K562 (cell line): ENCODE results near the gene TXNRD2. TPM values are rescaled to one million over a fixed set of nuclear protein-coding genes. Genes with fewer than 3 reads are reported as not detected.

Experiments
- KAT2B ChIP-seq: IDR thresholded peaks from one replicate; pipeline ENCODE4 v1.6.1; 2012; ENCODE audit warnings: low read depth, mild to moderate bottlenecking, control low read depth, inconsistent platforms, low read length, moderate library complexity
- KDM4B ChIP-seq, 2 experiments: fragments of 450-650 bp in 1 of 2; sonication (generic) in 1 of 2; IDR thresholded peaks; 2 replicates each; pipeline ENCODE4 v1.6.1; 2016 to 2017; ENCODE audit warnings: borderline replicate concordance in 2 of 2, antibody characterized with exemption in 1 of 2, low read depth in 1 of 2, mild to moderate bottlenecking in 1 of 2
- RAD51 ChIP-seq: fragments of 450-650 bp; IDR thresholded peaks from 2 replicates; pipeline ENCODE4 v1.7.1; 2016; ENCODE audit warnings: low read depth, mild to moderate bottlenecking, borderline replicate concordance
- SP1 ChIP-seq: sonication (generic); formaldehyde crosslinking; IDR thresholded peaks from 2 replicates; pipeline ENCODE4 v1.8.1; 2022; ENCODE audit warnings: mild to moderate bottlenecking, missing genetic modification reagents
- ZNF165 ChIP-seq: fragments of 250-450 bp; sonication (Bioruptor Pico); IDR thresholded peaks from 2 replicates; pipeline ENCODE4 v1.4.0; 2020; ENCODE audit warnings: borderline replicate concordance
- ZNF24 ChIP-seq: fragments of 450-650 bp; IDR thresholded peaks from 2 replicates; pipeline ENCODE4 v1.6.1; 2016
- ZSCAN29 ChIP-seq: fragments of 450-650 bp; IDR thresholded peaks from 2 replicates; pipeline ENCODE4 v1.6.1; 2017
- polyA plus RNA-seq, 8 experiments: library from polyadenylated mRNA; depleted of rRNA in 4 of 8; stranded (reverse) in 5 of 8; unstranded in 3 of 8; fragments of >200 nt; fragmentation: Nextera tagmentation in 2 of 8; fragmentation: Illumina TruSeq in 1 of 8; extraction: Ambion mirVana in 2 of 8; extraction: Trizol in 1 of 8; gene quantifications; 2 replicates each; pipeline versions ENCODE4 v1.2.1 to v1.2.3, GENCODE V29; 2011 to 2014; ENCODE audit warnings: inconsistent platforms in 1 of 8, missing spikeins in 1 of 8
- total RNA-seq, 7 experiments: library from RNA; depleted of rRNA in 6 of 7; stranded (reverse); fragments of >200 nt in 6 of 7; fragmentation: Illumina TruSeq in 2 of 7; extraction: Trizol in 2 of 7; gene quantifications; 2 replicates each; pipeline versions ENCODE4 v1.2.1 to v1.2.3, GENCODE V29; 2011 to 2021; ENCODE audit warnings: low replicate concordance in 1 of 7
- TF ChIP-seq, protein P1 (sequence below), 2 experiments: IDR thresholded peaks in 1 of 2; conservative IDR thresholded peaks in 1 of 2; 2 replicates each; pipeline ENCODE4 v1.6.1; 2016; ENCODE audit warnings: low read depth in 2 of 2, mild to moderate bottlenecking in 1 of 2, missing compliant biosample characterization in 1 of 2, missing genetic modification characterization in 1 of 2, moderate library complexity in 1 of 2
- TF ChIP-seq, protein P2 (sequence below): fragments of 200-600 bp; sonication (generic); IDR thresholded peaks from one replicate; pipeline ENCODE4 v1.6.1; 2012; ENCODE audit warnings: mild to moderate bottlenecking, low read depth, low read length, inconsistent platforms
- TF ChIP-seq, protein P3 (sequence below): fragments of 450-650 bp; formaldehyde crosslinking; IDR thresholded peaks from 2 replicates; pipeline ENCODE4 v1.4.0; 2022; ENCODE audit warnings: missing genetic modification characterization

TXNRD2 gene
- total and polyA plus RNA-seq, 9 of the 15 experiments (the other 6 are each of a cell fraction or from before 2014, with no cell fraction given) = 3.3 to 80.2 (median 49.4) TPM

DNA sequence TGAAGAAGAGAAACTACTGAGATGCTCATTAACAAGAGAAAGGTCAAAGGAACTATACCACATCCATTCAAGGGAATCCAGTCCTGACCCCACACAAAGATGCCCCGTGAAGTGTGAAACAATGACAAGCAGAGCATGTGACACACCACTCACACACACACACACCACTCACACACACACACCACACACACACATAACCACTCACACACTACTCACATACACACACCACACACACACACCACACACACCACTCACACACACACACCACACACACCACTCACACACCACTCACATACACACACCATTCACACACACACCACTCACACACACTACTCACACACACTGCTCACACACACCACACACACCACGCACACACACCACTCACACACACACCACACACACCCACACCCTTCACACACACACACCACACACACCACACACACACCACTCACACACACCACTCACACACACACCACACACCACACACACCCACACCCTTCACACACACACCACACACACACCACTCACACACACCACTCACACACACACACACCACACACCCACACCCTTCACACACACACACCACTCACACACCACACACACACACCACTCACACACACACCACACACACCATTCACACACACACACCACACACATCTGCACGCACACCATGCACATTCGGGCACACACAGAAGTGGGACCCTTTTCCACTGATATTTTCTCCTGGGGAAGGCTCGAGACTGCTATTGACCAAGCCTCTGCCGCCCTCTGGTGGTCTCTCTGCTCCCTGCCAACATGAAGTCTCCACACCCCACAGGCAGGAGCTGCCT, 32.1 kb downstream of the TXNRD2 start (continued):
- TF ChIP-seq RAD51 (no peak; the same call in 1 of the 2 replicates), SP1 (no peak), ZNF165 (peak; percentile 55; the same call in 1 of the 2 replicates), KDM4B (IDR thresholded peaks at IDR 0.05; ENCODE audit: borderline replicate concordance in 2 of 2, low read depth in 1 of 2) (no peak; a peak in 1 of 4 replicates), ZNF24 (peak; percentile 28; the same call in 1 of the 2 replicates), KAT2B (no peak), ZSCAN29 (peak; percentile 60; the same call in 1 of the 2 replicates)
- TF ChIP-seq, protein P1, sequence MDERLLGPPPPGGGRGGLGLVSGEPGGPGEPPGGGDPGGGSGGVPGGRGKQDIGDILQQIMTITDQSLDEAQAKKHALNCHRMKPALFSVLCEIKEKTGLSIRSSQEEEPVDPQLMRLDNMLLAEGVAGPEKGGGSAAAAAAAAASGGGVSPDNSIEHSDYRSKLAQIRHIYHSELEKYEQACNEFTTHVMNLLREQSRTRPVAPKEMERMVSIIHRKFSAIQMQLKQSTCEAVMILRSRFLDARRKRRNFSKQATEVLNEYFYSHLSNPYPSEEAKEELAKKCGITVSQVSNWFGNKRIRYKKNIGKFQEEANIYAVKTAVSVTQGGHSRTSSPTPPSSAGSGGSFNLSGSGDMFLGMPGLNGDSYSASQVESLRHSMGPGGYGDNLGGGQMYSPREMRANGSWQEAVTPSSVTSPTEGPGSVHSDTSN (CRISPR knock-in tag; IDR thresholded peaks at IDR 0.05; ENCODE audit: low read depth) = no peak
- TF ChIP-seq, protein P1 (tag; conservative IDR thresholded peaks at IDR 0.05; ENCODE audit: low read depth) = no peak
- TF ChIP-seq, protein P2, sequence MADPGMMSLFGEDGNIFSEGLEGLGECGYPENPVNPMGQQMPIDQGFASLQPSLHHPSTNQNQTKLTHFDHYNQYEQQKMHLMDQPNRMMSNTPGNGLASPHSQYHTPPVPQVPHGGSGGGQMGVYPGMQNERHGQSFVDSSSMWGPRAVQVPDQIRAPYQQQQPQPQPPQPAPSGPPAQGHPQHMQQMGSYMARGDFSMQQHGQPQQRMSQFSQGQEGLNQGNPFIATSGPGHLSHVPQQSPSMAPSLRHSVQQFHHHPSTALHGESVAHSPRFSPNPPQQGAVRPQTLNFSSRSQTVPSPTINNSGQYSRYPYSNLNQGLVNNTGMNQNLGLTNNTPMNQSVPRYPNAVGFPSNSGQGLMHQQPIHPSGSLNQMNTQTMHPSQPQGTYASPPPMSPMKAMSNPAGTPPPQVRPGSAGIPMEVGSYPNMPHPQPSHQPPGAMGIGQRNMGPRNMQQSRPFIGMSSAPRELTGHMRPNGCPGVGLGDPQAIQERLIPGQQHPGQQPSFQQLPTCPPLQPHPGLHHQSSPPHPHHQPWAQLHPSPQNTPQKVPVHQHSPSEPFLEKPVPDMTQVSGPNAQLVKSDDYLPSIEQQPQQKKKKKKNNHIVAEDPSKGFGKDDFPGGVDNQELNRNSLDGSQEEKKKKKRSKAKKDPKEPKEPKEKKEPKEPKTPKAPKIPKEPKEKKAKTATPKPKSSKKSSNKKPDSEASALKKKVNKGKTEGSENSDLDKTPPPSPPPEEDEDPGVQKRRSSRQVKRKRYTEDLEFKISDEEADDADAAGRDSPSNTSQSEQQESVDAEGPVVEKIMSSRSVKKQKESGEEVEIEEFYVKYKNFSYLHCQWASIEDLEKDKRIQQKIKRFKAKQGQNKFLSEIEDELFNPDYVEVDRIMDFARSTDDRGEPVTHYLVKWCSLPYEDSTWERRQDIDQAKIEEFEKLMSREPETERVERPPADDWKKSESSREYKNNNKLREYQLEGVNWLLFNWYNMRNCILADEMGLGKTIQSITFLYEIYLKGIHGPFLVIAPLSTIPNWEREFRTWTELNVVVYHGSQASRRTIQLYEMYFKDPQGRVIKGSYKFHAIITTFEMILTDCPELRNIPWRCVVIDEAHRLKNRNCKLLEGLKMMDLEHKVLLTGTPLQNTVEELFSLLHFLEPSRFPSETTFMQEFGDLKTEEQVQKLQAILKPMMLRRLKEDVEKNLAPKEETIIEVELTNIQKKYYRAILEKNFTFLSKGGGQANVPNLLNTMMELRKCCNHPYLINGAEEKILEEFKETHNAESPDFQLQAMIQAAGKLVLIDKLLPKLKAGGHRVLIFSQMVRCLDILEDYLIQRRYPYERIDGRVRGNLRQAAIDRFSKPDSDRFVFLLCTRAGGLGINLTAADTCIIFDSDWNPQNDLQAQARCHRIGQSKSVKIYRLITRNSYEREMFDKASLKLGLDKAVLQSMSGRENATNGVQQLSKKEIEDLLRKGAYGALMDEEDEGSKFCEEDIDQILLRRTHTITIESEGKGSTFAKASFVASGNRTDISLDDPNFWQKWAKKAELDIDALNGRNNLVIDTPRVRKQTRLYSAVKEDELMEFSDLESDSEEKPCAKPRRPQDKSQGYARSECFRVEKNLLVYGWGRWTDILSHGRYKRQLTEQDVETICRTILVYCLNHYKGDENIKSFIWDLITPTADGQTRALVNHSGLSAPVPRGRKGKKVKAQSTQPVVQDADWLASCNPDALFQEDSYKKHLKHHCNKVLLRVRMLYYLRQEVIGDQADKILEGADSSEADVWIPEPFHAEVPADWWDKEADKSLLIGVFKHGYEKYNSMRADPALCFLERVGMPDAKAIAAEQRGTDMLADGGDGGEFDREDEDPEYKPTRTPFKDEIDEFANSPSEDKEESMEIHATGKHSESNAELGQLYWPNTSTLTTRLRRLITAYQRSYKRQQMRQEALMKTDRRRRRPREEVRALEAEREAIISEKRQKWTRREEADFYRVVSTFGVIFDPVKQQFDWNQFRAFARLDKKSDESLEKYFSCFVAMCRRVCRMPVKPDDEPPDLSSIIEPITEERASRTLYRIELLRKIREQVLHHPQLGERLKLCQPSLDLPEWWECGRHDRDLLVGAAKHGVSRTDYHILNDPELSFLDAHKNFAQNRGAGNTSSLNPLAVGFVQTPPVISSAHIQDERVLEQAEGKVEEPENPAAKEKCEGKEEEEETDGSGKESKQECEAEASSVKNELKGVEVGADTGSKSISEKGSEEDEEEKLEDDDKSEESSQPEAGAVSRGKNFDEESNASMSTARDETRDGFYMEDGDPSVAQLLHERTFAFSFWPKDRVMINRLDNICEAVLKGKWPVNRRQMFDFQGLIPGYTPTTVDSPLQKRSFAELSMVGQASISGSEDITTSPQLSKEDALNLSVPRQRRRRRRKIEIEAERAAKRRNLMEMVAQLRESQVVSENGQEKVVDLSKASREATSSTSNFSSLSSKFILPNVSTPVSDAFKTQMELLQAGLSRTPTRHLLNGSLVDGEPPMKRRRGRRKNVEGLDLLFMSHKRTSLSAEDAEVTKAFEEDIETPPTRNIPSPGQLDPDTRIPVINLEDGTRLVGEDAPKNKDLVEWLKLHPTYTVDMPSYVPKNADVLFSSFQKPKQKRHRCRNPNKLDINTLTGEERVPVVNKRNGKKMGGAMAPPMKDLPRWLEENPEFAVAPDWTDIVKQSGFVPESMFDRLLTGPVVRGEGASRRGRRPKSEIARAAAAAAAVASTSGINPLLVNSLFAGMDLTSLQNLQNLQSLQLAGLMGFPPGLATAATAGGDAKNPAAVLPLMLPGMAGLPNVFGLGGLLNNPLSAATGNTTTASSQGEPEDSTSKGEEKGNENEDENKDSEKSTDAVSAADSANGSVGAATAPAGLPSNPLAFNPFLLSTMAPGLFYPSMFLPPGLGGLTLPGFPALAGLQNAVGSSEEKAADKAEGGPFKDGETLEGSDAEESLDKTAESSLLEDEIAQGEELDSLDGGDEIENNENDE = peak; percentile 74
- TF ChIP-seq, protein P3, sequence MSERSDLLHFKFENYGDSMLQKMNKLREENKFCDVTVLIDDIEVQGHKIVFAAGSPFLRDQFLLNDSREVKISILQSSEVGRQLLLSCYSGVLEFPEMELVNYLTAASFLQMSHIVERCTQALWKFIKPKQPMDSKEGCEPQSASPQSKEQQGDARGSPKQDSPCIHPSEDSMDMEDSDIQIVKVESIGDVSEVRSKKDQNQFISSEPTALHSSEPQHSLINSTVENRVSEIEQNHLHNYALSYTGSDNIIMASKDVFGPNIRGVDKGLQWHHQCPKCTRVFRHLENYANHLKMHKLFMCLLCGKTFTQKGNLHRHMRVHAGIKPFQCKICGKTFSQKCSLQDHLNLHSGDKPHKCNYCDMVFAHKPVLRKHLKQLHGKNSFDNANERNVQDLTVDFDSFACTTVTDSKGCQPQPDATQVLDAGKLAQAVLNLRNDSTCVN (CRISPR knock-in tag) = peak; percentile 99
